Neural cell (in vitro differentiated cells): Measurements from ENCODE around the gene PLA2G12A. TPM values are rescaled to one million over a fixed set of nuclear protein-coding genes. Genes with fewer than 3 reads are reported as not detected.

Experiments used
- H2AFZ ChIP-seq: fragments of 200-600, 300-800 bp; sonication (generic), shearing (Covaris generic); 2 replicates; pipeline ENCODE4 v1.6.0; 2014; ENCODE audit warnings: low read depth, mild to moderate bottlenecking, antibody characterized with exemption, low read length, moderate library complexity
- H3F3A ChIP-seq: fragments of 200-600 bp; shearing (Covaris generic); 2 replicates; pipeline ENCODE4 v1.6.1; 2016; ENCODE audit warnings: mild to moderate bottlenecking, moderate library complexity, mixed read lengths, antibody characterized with exemption, low read length; ENCODE audit not compliant: insufficient read depth, poor library complexity, severe bottlenecking
- H3K27ac ChIP-seq: fragments of 200-600, 300-800 bp; sonication (generic), shearing (Covaris generic); 2 replicates; pipeline ENCODE4 v1.5.1; 2014; ENCODE audit warnings: mild to moderate bottlenecking, low read length, moderate library complexity
- H3K27me3 ChIP-seq: fragments of 300-800, 200-600 bp; sonication (generic), shearing (Covaris generic); 2 replicates; pipeline ENCODE4 v1.6.0; 2014; ENCODE audit warnings: mild to moderate bottlenecking, low read depth, low read length, moderate library complexity; ENCODE audit not compliant: insufficient read depth
- H3K36me3 ChIP-seq: fragments of 300-800, 200-600 bp; sonication (generic), shearing (Covaris generic); 2 replicates; pipeline ENCODE4 v1.5.1; 2014; ENCODE audit warnings: mild to moderate bottlenecking, antibody characterized with exemption, low read length, moderate library complexity; ENCODE audit not compliant: insufficient read depth
- H3K4me2 ChIP-seq: fragments of 300-800, 200-600 bp; sonication (generic), shearing (Covaris generic); 2 replicates; pipeline ENCODE4 v1.6.0; 2014; ENCODE audit warnings: mild to moderate bottlenecking, low read length
- H3K4me3 ChIP-seq: fragments of 300-800, 200-600 bp; sonication (generic), shearing (Covaris generic); 2 replicates; pipeline ENCODE4 v1.5.1; 2014; ENCODE audit warnings: mild to moderate bottlenecking, low read length, moderate library complexity
- H3K79me2 ChIP-seq: fragments of 200-600 bp; shearing (Covaris generic); replicated peaks from 2 replicates; pipeline ENCODE4 v1.6.0; 2014; ENCODE audit warnings: mild to moderate bottlenecking, low read length, moderate library complexity; ENCODE audit not compliant: insufficient read depth
- H3K9ac ChIP-seq: fragments of 300-800, 200-600 bp; sonication (generic), shearing (Covaris generic); 2 replicates; pipeline ENCODE4 v1.6.1; 2016; ENCODE audit warnings: mild to moderate bottlenecking, low read length, mixed read lengths
- H3K9me2 ChIP-seq: fragments of 200-600 bp; shearing (Covaris generic); 2 replicates; pipeline ENCODE4 v1.6.1; 2016; ENCODE audit warnings: mild to moderate bottlenecking, low read length, mixed read lengths; ENCODE audit not compliant: insufficient read depth
- H3K9me3 ChIP-seq: fragments of 200-600, 300-800 bp; sonication (generic), shearing (Covaris generic); 2 replicates; pipeline ENCODE4 v1.6.1; 2016; ENCODE audit warnings: mild to moderate bottlenecking, mixed run types, low read length, moderate library complexity, mixed read lengths
- H4K20me1 ChIP-seq: fragments of 200-600 bp; shearing (Covaris generic); 2 replicates; pipeline ENCODE4 v1.6.1; 2016; ENCODE audit warnings: mild to moderate bottlenecking, mixed run types; ENCODE audit not compliant: insufficient read depth
- EP300 ChIP-seq: fragments of 450-650 bp; conservative IDR thresholded peaks from 2 replicates; pipeline ENCODE4 v1.6.1; 2014; ENCODE audit warnings: antibody characterized with exemption, mild to moderate bottlenecking, moderate library complexity; ENCODE audit not compliant: poor library complexity, severe bottlenecking
- EZH2 ChIP-seq: fragments of 200-600, 300-800 bp; shearing (Covaris generic), sonication (generic); IDR thresholded peaks from 2 replicates; pipeline ENCODE4 v1.6.1; 2014; ENCODE audit warnings: antibody characterized with exemption, low read length, borderline replicate concordance, mild to moderate bottlenecking; ENCODE audit not compliant: insufficient read depth, poor library complexity, severe bottlenecking
- MXI1 ChIP-seq: fragments of 450-650 bp; conservative IDR thresholded peaks from 2 replicates; pipeline ENCODE4 v1.6.1; 2014; ENCODE audit warnings: antibody characterized with exemption, mild to moderate bottlenecking; ENCODE audit not compliant: poor library complexity, severe bottlenecking
- POLR2AphosphoS5 ChIP-seq: IDR thresholded peaks from 2 replicates; pipeline ENCODE4 v1.6.1; 2012
- RAD21 ChIP-seq: fragments of 450-650 bp; conservative IDR thresholded peaks from 2 replicates; pipeline ENCODE4 v1.6.1; 2014; ENCODE audit warnings: antibody characterized with exemption, mild to moderate bottlenecking, moderate library complexity
- SMC3 ChIP-seq: fragments of 450-650 bp; conservative IDR thresholded peaks from 2 replicates; pipeline ENCODE4 v1.6.1; 2014; ENCODE audit warnings: antibody characterized with exemption, mild to moderate bottlenecking, moderate library complexity; ENCODE audit not compliant: poor library complexity
- TAF1 ChIP-seq: IDR thresholded peaks from 2 replicates; pipeline ENCODE4 v1.6.1; 2012; ENCODE audit warnings: low read depth
- polyA minus RNA-seq: library from RNA; depleted of rRNA, polyadenylated mRNA; stranded (reverse); fragments of >200 nt; gene quantifications from 2 replicates; pipeline ENCODE4 v1.2.3, GENCODE V29; 2014
- polyA plus RNA-seq: library from polyadenylated mRNA; depleted of rRNA; stranded (reverse); fragments of >200 nt; gene quantifications from 2 replicates; pipeline ENCODE4 v1.2.3, GENCODE V29; 2014
- TF ChIP-seq, protein P1 (sequence below): fragments of 450-650 bp; IDR thresholded peaks from 2 replicates; pipeline ENCODE4 v1.5.1; 2014; ENCODE audit warnings: antibody characterized with exemption, mild to moderate bottlenecking, moderate library complexity; ENCODE audit not compliant: poor library complexity, severe bottlenecking
- TF ChIP-seq, protein P2 (sequence below): IDR thresholded peaks from 2 replicates; pipeline ENCODE4 v1.6.1; 2012; ENCODE audit warnings: borderline replicate concordance

Gene PLA2G12A
- 31.2 and 99.0 TPM in 2 replicates for polyA plus RNA-seq
- 33.6 and 35.9 TPM in 2 replicates for polyA minus RNA-seq

DNA sequence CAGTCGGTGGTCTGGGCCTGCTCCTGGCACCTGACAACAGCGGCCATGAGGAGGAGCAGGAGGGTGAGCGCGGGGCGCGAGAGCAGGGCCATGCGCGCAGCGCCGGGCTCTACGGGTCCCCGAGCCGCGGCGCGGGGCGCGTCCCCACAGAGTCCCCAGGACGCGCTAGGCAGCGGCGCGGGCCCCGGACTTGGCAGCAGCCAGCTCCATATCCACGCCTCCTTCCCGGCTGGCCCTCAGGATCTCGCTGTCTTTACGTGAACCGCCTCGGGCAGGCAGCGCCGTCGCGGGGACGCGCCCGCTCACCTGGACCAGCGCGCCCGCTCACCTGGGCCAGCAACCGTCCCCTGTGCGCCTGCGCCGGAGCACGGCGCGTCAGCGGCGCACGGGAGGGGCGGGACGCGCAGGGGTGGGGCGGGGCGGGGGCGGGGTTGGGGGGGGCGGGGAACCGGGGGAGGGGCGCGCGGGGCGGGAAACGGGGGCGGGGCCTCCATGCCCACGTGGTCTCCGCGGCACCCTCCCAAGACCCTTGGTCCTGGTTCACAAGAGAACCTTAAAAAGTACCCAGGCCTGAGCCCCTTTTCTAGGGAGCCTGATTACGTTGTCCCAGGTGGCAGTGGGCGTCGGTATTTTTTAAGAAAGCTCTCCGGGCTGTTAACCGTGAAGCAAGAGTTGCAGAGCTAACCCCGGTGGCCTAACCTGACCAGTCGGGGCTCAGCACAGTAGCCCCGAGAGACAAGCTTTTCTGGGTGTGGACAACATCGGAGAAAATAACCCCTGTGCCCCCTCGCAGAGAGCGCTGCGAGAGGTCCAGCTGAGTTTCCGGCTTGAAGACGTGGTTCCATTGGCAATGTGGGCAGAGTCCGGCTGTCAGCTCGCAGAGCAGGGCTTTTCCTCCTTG lies at the start of gene PLA2G12A:
Gene PLA2G12A, minus strand, starts transcription at position 353 of the 901 bp plus-strand sequence. Its CDS starts 261 bp downstream, at position 92.
- Histone ChIP-seq H2AFZ (peak within 1 kb of the TSS; percentile 68), H3K9me3 (no peaks in the 10 kb centered on the region), H3F3A (no peaks in the 10 kb centered on the region), H3K27me3 (no peaks in the 10 kb centered on the region), H3K79me2 (peaks cover 3% of the 10 kb centered on the region), H3K9ac (peak within 1 kb of the TSS; percentile 76), H4K20me1 (no peaks in the 10 kb centered on the region), H3K9me2 (no peaks in the 10 kb centered on the region), H3K4me3 (peak within 1 kb of the TSS; percentile 73), H3K27ac (no peak within 1 kb of the TSS), H3K36me3 (no peaks in the 10 kb centered on the region), H3K4me2 (peak within 1 kb of the TSS; percentile 75)
- TF ChIP-seq MXI1 (peak; percentile 88), RAD21 (no peak), EZH2 (no peak), TAF1 (peak; percentile 59), SMC3 (no peak), POLR2AphosphoS5 (peak; percentile 79), EP300 (no peak)
- TF ChIP-seq, protein P1, sequence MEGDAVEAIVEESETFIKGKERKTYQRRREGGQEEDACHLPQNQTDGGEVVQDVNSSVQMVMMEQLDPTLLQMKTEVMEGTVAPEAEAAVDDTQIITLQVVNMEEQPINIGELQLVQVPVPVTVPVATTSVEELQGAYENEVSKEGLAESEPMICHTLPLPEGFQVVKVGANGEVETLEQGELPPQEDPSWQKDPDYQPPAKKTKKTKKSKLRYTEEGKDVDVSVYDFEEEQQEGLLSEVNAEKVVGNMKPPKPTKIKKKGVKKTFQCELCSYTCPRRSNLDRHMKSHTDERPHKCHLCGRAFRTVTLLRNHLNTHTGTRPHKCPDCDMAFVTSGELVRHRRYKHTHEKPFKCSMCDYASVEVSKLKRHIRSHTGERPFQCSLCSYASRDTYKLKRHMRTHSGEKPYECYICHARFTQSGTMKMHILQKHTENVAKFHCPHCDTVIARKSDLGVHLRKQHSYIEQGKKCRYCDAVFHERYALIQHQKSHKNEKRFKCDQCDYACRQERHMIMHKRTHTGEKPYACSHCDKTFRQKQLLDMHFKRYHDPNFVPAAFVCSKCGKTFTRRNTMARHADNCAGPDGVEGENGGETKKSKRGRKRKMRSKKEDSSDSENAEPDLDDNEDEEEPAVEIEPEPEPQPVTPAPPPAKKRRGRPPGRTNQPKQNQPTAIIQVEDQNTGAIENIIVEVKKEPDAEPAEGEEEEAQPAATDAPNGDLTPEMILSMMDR, result peak; percentile 34
- TF ChIP-seq, protein P2, sequence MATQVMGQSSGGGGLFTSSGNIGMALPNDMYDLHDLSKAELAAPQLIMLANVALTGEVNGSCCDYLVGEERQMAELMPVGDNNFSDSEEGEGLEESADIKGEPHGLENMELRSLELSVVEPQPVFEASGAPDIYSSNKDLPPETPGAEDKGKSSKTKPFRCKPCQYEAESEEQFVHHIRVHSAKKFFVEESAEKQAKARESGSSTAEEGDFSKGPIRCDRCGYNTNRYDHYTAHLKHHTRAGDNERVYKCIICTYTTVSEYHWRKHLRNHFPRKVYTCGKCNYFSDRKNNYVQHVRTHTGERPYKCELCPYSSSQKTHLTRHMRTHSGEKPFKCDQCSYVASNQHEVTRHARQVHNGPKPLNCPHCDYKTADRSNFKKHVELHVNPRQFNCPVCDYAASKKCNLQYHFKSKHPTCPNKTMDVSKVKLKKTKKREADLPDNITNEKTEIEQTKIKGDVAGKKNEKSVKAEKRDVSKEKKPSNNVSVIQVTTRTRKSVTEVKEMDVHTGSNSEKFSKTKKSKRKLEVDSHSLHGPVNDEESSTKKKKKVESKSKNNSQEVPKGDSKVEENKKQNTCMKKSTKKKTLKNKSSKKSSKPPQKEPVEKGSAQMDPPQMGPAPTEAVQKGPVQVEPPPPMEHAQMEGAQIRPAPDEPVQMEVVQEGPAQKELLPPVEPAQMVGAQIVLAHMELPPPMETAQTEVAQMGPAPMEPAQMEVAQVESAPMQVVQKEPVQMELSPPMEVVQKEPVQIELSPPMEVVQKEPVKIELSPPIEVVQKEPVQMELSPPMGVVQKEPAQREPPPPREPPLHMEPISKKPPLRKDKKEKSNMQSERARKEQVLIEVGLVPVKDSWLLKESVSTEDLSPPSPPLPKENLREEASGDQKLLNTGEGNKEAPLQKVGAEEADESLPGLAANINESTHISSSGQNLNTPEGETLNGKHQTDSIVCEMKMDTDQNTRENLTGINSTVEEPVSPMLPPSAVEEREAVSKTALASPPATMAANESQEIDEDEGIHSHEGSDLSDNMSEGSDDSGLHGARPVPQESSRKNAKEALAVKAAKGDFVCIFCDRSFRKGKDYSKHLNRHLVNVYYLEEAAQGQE, result no peak

DNA sequence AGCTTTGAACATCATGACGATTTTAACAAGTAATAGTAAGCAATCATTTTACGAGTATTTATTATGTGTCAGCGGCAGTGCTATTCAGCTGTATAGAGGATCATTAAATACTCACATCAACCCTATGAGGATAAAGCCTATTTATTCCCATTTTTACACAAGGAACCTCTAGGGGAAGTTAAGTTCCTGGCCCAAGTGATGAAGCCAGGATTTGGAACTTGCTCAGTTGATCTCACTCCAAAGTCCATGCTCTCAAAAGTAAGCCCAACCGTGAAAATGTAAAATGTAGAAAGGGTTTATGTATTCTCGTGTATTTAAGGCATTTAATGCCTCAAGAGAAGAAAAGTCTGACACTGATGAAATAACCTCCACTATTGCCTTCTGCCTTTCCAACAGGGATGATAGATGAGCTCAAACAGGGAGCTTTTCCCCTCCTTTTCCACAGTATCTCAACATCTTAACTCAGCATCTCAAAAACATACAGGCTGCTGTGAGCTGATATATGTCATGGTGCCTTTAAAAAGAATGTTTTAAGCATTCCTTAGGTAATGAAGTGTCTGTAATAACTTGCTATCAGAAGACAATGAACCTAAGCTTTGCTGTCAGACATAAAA lies 35.0 kb upstream of the PLA2G12A start:
- H3K9me3 ChIP-seq, result no peaks in the 10 kb centered on the region
- H3K36me3 ChIP-seq, result no peaks in the 10 kb centered on the region
- no peaks in the 10 kb centered on the region for H3K79me2 ChIP-seq
- H3F3A ChIP-seq, result no peaks in the 10 kb centered on the region
- H2AFZ ChIP-seq, result no peak overlapping the region
- H4K20me1 ChIP-seq, result no peaks in the 10 kb centered on the region
- TF ChIP-seq TAF1 (no peak), SMC3 (no peak)
- no peak overlapping the region for H3K4me2 ChIP-seq
- H3K27me3 ChIP-seq, result no peaks in the 10 kb centered on the region
- H3K9me2 ChIP-seq, result no peaks in the 10 kb centered on the region
- no peak overlapping the region for H3K9ac ChIP-seq
- no peak overlapping the region for H3K4me3 ChIP-seq
- no peak overlapping the region for H3K27ac ChIP-seq
